Activated CD8-positive, alpha-beta memory T cell treated with anti-CD3 and anti-CD28 coated beads, Interleukin-2, amount 50 U/mL, for 24 hours (primary cell): Measurements from ENCODE around the gene SPTLC2.
A peak's percentile ranks its signal among the peaks of the same experiment; 100 is the strongest.
"Not testable (repeated sequence)": the region's sequence is repeated elsewhere in the genome, so short reads cannot be mapped to it uniquely, and the experiment has no call there.

ENCODE experiments used
- DNase-seq: peaks from one replicate; pipeline ENCODE4 v3.0.0-alpha.2; 2020; ENCODE audit errors: extremely low read depth

SPTLC2 gene, protein sequence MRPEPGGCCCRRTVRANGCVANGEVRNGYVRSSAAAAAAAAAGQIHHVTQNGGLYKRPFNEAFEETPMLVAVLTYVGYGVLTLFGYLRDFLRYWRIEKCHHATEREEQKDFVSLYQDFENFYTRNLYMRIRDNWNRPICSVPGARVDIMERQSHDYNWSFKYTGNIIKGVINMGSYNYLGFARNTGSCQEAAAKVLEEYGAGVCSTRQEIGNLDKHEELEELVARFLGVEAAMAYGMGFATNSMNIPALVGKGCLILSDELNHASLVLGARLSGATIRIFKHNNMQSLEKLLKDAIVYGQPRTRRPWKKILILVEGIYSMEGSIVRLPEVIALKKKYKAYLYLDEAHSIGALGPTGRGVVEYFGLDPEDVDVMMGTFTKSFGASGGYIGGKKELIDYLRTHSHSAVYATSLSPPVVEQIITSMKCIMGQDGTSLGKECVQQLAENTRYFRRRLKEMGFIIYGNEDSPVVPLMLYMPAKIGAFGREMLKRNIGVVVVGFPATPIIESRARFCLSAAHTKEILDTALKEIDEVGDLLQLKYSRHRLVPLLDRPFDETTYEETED

DNA sequence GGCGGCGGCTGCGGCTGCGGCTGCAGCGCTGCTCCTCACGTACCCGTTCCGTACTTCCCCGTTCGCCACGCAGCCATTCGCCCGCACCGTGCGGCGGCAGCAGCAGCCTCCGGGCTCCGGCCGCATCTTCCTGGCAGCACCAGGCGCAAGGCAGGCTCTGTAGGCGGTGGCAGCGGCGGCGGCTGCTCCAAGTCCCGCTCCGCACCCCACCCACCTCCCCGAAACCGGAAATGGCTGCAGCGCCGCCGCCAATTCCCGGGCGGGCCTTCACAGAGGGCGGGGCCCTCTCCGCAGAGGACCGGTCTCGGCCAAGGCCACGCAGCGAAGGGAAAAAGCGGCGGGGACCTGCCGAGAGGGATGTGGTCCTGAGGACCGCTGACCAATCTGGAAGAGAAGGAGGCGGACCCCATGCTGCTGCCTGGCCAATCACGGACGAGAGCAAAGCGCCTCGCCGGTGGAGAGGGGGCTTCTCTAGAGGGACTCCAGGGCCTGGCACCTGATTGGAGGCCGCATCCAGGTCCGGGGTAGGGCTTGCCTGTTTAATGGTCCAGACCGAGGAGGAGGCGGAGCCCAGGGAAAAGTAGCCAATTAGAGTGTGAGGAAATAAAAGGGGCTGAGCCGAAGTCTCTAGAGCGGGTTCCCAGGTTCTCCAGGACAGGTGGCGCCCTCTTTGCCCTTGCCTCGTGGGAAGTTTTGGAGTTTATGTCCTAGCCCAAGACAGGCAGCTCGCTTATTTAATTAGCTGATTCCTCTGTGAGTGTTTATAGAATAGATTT lies at the start of gene SPTLC2:
SPTLC2 (minus strand) TSS at position 184 of the 776 bp plus-strand sequence; CDS start at position 126, 58 bp downstream.
- peak; percentile 96 for DNase-seq

GRCh38 chr14:77663293-77663692 lies 46.9 kb upstream of the SPTLC2 start:
- no peak for DNase-seq

DNA sequence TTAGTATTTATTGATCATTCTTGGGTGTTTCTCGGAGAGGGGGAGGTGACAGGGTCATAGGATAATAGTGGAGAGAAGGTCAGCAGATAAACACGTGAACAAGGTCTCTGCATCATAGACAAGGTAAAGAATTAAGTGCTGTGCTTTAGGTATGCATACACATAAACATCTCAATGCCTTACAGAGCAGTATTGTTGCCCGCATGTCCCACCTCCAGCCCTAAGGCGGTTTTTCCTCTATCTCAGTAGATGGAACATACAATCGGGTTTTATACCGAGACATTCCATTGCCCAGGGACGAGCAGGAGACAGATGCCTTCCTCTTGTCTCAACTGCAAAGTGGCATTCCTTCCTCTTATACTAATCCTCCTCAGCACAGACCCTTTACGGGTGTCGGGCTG lies 45.1 kb upstream of the SPTLC2 start:
- not testable (repeated sequence) for DNase-seq

DNA sequence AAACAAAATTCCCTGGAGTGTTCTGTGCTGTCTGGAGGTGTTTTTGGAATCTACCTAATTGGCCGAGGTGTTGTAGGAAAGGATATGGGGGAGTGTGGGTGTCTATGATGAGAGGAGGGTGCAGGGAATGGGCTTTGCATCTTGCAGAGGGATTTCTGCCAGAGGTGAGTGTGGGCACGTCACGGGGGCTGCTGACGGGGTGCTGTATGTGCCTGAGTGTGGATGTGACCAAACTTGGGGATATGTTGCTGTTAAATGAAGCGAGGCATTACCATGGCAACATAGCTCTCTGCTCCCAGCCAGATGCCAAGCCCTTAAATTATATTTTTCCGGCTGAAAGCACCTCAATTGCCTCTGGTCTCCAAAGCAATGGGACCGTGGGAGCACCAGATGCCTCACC lies 44.3 kb upstream of the SPTLC2 start:
- DNase-seq, result no peak

- no peak for DNase-seq
Observed at GRCh38 chr14:77659831-77660230, 43.4 kb upstream of the SPTLC2 start.

DNA sequence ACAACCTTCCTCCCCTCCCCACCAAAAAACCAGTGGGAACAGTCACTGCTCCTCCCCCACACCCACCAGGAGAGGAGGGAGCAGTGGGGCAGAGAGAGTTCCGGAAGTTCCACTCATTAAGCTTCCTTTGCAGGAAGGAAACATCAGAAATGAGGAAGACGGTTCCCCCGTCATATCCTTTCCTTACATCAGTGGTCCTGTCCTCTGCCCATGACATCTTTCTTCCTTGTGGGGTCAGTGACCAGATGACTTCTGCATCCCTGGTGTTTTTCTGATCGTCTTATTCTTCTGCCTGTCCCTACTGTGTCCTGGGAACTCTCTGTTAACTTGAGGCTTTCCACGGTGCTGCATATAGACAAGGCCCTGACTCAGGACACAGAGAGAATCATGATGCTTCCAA lies 40.8 kb upstream of the SPTLC2 start:
- DNase-seq, result no peak

DNA sequence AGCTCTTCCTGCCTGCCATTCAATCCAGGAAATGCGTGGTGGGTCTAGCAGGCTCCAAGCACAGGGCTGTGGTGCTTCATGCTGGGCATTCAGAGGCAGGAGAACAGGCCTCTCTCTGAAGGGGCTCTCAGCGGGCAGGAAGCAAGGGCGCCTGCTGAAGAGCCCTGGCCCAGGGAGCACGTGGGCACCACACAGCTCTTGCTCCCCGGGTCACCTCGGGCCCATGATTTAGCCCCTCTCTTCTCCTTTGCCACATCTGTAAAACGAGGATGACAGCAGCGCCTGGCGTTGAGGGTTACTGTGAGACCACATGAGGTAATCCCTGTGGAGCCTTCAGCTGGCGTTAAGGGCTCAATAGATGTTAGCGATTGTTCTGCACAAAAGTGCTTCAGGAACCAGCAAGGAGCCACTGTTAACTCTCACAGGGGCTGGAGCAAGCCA lies 37.6 kb upstream of the SPTLC2 start:
- DNase-seq, result no peak

DNA sequence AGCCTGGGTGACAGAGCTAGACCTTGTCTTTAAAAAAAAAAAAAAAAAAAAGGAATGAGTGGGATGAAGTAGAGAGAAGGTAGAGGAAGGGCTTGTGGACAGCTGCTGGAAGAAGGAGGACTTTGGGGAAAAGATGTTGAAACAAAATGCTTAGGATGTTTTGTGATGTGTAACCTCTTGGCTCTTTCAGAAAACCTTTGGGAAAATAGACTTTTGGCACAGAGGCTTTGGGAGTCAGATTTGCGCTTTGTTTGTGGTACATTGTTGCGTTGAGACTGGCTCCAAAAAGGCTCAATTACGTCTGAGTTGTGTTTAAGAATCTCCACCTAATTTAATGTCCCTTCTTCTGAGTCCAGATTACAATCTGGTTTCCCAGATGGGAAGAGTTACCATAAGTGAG lies 32.9 kb upstream of the SPTLC2 start:
- DNase-seq, result no peak

GRCh38 chr14:77648520-77649200 lies 32.2 kb upstream of the SPTLC2 start:
- DNase-seq, result no peak

DNA sequence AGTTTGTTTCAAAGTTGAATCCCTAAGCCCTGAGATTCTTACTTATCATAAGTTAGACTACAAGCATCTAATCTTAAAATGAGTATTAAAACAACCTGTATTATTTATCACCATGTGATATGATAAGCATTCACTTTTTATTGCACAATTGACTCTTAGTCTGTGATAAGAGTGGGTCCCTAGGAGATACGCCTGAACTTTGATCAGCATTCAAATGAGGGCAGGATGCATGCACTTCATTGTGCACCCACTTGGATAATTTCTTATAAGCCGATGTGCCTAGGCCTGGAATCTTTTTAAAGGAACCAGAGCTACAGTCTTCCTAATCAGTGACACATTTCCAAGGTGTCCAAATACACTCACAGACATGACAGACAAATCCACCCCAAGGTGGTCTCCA lies 31.4 kb upstream of the SPTLC2 start:
- DNase-seq, result no peak

DNA sequence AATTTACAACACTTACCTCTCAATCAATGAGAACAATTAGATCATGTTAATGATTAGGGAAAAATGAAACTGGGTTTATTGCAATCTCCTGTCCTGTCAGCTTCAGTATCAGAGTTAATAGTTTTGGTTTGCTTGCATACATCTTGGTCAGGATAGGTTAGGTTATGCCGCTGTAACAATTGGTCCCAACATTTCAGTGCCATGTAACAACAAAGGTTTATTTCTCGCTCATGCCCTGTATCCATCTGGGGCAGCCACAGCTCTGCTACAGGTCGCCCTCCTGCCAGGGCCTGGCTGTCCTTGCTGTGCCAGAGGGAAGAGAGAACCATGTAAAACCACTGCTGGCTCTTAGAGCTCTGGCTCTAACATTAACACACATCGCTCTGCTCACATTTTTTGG lies 30.5 kb upstream of the SPTLC2 start:
- no peak for DNase-seq

DNA sequence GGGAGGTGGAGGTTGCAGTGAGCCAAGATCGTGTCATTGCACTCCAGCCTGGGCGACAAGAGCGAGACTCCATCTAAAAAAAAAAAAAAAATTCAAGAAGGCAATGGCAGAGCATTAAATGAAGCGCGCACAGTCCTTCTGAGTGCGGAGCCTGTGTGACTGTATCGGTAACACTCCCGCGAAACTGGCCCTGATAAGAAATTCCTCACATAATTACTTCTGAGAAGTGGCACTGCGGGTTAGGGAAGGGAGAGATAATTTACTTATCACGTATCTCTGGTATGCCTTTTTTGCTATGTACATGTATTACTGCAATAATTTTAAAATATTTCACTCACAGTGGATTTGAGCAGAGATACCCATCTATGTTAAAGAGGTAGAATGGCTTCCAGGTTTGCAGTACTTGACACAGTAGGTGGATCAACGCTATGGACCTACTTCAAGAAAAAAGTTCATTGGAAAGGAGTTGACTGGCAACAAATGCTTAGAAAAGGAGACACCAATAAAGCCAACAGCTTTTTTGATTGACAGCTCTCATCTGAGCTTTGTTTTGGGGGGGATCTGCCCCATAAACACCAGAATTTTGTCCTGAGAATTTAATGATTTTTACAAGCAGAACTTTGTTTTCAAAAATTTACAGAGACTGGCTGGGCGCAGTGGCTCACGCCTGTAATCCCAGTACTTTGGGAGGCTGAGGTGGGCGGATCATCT lies 29.2 kb upstream of the SPTLC2 start:
- DNase-seq, result no peak

DNA sequence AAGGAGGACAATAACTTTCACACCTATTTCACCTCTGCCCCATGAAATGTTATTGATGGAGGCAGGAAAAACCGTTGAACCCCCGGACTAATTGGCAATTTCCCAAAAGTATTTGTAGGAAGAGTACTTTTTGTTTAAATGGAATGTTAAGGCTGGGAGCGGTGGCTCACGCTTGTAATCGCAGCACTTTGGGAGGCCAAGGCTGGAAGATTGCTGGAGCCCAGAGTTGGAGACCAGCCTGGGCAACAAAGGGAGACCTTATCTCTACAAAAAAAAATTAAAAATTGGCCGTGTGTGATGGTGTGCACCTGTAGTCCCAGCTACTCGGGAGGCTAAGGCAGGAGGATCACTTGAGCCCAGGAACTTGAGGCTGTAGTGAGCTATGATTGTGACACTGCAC lies 26.0 kb upstream of the SPTLC2 start:
- DNase-seq, result no peak

GRCh38 chr14:77641534-77642341 lies 25.3 kb upstream of the SPTLC2 start:
- DNase-seq, result peak; percentile 31

GRCh38 chr14:77640756-77641533 lies 24.5 kb upstream of the SPTLC2 start:
- DNase-seq, result no peak

DNA sequence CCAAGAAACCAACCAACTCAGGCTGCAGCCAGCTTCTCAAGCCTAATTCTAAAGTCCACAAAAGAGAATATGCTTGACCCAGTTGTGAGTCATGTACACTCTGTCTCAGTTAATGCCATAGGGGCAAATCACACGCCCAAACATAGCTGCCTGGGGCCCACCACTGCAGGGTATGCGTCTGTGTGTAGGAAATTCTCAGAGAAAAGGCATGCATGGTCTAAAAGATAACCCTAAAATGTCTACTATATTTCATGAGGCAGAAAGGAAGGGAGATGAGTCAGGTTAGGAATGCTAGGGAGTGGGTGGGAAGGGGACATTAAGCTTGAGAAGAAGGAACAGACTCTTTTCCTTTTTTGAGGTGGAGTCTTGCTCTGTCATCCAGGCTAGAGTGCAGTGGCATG lies 22.3 kb upstream of the SPTLC2 start:
- no peak for DNase-seq

DNA sequence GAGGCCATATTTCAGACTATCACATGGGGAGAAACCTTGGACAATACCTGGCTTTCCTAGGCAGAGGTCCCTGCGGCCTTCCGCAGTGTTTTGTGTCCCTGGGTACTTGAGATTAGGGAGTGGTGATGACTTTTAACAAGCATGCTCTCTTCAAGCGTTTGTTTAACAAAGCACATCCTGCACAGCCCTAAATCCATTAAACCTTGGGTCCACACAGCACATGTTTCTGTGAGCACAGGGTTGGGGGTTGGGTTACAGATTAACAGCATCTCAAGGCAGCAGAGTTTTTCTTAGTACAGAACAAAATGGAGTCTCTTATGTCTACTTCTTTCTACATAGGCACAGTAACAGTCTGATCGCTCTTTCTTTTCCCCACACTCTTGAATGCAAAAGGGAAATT lies 19.4 kb upstream of the SPTLC2 start:
- DNase-seq, result not testable (repeated sequence)

DNA sequence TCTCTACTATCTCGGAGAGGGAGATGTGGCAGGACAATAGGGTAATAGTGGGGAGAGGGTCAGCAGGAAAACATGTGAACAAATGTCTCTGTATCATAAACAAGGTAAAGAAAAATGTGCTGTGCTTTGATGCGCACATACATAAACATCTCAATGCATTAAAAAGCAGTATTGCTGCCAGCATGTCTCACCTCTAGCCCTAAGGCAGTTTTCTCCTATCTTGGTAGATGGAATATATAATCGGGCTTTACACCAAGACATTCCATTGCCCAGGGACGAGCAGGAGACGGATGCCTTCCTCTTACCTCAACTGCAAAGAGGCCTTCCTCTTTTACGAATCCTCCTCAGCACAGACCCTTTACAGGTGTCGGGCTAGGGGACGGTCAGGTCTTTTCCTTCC lies 19.0 kb upstream of the SPTLC2 start:
- DNase-seq, result not testable (repeated sequence)

- no peak for DNase-seq
Observed at GRCh38 chr14:77630111-77630510, 13.7 kb upstream of the SPTLC2 start.

DNA sequence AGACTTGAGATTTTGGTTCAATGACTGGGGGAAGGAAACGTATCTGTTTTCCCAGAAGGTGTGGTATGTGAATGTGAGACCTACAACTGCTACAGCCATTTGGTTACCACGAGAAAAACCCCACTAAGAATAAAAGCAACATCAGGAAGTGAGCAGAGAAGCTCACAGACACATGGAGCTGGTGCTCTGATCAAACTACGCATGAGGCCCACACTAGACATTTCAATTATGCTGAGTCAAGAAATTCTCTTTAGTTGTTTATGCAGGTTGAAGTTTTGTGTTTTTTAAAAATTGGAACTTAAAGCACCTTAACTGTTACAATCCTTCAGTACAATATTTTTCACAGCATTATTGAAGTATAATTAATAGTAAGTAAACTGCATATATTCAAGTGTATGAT lies 8.9 kb upstream of the SPTLC2 start:
- no peak for DNase-seq
